ENCODE measurements around the gene KRTAP9-4.
"Not testable (repeated sequence)": the region's sequence is repeated elsewhere in the genome, so short reads cannot be mapped to it uniquely, and the experiment has no call there.

KRTAP9-4 gene, protein sequence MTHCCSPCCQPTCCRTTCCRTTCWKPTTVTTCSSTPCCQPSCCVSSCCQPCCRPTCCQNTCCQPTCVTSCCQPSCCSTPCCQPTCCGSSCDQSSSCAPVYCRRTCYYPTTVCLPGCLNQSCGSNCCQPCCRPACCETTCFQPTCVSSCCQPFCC

GRCh38 chr17:41249637-41250240, at the start of gene KRTAP9-4:
KRTAP9-4 (plus strand) TSS chr17:41249687; CDS start chr17:41249721, 34 bp downstream.
- not testable (repeated sequence) for DNase-seq (ENCODE audit: extremely low read depth, low read depth)

DNA sequence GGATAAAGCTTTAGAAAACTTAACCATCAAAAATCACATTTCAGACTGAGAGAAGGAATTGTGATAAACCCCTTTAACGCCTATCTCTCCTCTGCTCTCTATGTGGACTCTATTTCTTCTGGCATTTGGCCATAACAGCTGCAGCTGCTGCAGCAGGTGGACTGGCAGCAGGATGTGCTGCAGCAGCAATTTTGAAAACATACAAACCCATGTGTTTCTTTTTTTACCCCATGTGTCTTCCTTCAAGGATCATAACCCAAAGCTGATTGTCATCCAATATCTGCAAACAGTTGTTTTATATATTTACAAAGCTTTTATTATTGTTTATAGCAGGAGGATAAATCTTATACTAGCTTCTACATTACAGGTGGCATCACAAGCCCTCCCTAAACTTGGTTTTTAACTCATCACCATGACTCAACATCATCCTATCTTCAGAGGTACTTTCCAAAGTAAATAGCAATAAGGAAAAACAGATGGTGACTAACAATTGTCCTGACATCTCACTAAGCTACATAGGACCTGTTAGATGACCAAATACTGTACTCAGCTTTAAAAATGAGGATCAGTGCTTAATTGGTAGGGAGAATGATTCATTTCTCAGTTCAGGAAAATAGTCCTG, 37.5 kb upstream of the KRTAP9-4 start:
- DNase-seq (ENCODE audit: extremely low read depth, low read depth): peak; percentile 56
- TF ChIP-seq CTCF (IDR thresholded peaks at IDR 0.05; ENCODE audit: low read depth, low read length, missing control alignments): no peak
- no peak overlapping the region for H3K4me3 ChIP-seq (replicated peaks; ENCODE audit: low read depth, low read length)

More at GRCh38 chr17:41249637-41250240, at the start of gene KRTAP9-4:
- not testable (repeated sequence) for H3K4me3 ChIP-seq (replicated peaks; ENCODE audit: low read depth, low read length)

- TF ChIP-seq CTCF (IDR thresholded peaks at IDR 0.05; ENCODE audit: low read depth, low read length, missing control alignments): no peak
- no peak overlapping the region for H3K4me3 ChIP-seq (replicated peaks; ENCODE audit: low read depth, low read length)
- no peak for DNase-seq (ENCODE audit: extremely low read depth, low read depth)
Observed at GRCh38 chr17:41212524-41213169, 36.8 kb upstream of the KRTAP9-4 start.

- no peak for DNase-seq (ENCODE audit: extremely low read depth, low read depth)
- no peak overlapping the region for H3K4me3 ChIP-seq (replicated peaks; ENCODE audit: low read depth, low read length)
- no peak for TF ChIP-seq CTCF (IDR thresholded peaks at IDR 0.05; ENCODE audit: low read depth, low read length, missing control alignments)
Observed at GRCh38 chr17:41215681-41216080, 33.8 kb upstream of the KRTAP9-4 start.

GRCh38 chr17:41223821-41224220, 25.7 kb upstream of the KRTAP9-4 start:
- TF ChIP-seq CTCF (IDR thresholded peaks at IDR 0.05; ENCODE audit: low read depth, low read length, missing control alignments): no peak
- DNase-seq (ENCODE audit: extremely low read depth, low read depth): no peak
- no peak overlapping the region for H3K4me3 ChIP-seq (replicated peaks; ENCODE audit: low read depth, low read length)

DNA sequence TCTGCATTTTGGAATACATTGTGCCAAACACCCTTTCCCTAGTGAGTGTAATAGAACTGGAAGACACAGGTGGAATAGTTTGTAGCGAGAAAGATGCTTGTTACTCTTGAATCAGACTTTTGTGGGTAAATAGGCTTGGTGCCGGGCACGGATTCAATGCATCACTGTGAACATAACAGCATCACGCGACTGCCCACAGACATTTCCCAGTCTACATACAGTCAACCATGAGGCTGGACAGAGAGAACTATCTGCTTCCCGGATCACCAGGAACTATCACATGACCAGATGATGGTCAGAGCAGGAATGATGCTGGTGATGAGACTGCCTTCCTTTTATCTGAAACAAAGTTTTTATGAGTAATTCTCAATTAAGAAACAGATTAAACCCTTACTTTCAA, 23.4 kb upstream of the KRTAP9-4 start:
- DNase-seq (ENCODE audit: extremely low read depth, low read depth): no peak
- H3K4me3 ChIP-seq (replicated peaks; ENCODE audit: low read depth, low read length): no peak overlapping the region
- no peak for TF ChIP-seq CTCF (IDR thresholded peaks at IDR 0.05; ENCODE audit: low read depth, low read length, missing control alignments)

GRCh38 chr17:41226598-41227095, 22.8 kb upstream of the KRTAP9-4 start, which contains the start of gene KRTAP9-2:
KRTAP9-2 (plus strand) TSS chr17:41226648; CDS start chr17:41226655, 7 bp downstream.
- not testable (repeated sequence) for H3K4me3 ChIP-seq (replicated peaks; ENCODE audit: low read depth, low read length); DNase-seq (ENCODE audit: extremely low read depth, low read depth)
